Measurements from ENCODE around the gene ABLIM1. TPM values are rescaled to one million over a fixed set of nuclear protein-coding genes. Genes with fewer than 3 reads are reported as not detected.

Gene ABLIM1
- polyA plus RNA-seq, 3 donors, result 0.33 to 0.91 (median 0.57) TPM

DNA sequence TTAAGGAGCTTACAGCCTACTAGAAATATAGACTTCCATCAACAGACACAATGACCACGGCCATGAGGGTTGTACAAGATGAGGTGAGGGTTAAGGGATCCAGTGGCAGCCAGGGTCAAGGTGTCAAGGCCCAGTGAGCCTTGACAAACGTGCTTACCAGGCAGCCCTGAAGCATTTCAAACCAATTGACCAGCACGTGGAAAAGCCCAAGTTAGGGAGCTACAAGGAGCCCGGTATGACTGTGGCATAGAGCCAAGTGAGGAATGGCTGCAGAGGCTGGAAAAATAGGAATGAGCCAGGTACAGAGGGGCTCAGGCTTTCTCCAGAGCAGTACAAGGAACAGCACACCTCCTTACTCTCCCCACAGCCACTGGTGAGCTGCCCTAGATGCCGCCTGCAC lies 266.5 kb downstream of the ABLIM1 start:
- no peak overlapping the region for H3K27ac ChIP-seq (ENCODE audit: low read depth in 1 of 2, low read length in 2 of 2)
- H3K4me2 ChIP-seq (replicated peaks; ENCODE audit: extremely low read depth, low read length, poor library complexity, severe bottlenecking), result no peak overlapping the region
- TF ChIP-seq, protein P1, sequence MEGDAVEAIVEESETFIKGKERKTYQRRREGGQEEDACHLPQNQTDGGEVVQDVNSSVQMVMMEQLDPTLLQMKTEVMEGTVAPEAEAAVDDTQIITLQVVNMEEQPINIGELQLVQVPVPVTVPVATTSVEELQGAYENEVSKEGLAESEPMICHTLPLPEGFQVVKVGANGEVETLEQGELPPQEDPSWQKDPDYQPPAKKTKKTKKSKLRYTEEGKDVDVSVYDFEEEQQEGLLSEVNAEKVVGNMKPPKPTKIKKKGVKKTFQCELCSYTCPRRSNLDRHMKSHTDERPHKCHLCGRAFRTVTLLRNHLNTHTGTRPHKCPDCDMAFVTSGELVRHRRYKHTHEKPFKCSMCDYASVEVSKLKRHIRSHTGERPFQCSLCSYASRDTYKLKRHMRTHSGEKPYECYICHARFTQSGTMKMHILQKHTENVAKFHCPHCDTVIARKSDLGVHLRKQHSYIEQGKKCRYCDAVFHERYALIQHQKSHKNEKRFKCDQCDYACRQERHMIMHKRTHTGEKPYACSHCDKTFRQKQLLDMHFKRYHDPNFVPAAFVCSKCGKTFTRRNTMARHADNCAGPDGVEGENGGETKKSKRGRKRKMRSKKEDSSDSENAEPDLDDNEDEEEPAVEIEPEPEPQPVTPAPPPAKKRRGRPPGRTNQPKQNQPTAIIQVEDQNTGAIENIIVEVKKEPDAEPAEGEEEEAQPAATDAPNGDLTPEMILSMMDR (IDR thresholded peaks at IDR 0.05), result no peak
- H3K4me1 ChIP-seq (ENCODE audit: control insufficient read depth in 1 of 2, insufficient read depth in 2 of 2, low read length in 2 of 2), result no peaks in the 10 kb centered on the region
- no peak overlapping the region for H3K27ac Mint-ChIP-seq
- WGBS (ENCODE audit: insufficient coverage), result 73% methylated on average over 2 of the region's 5 CpGs
- DNase-seq, result no peak
- H2AFZ ChIP-seq (ENCODE audit: insufficient read depth, low read depth, low read length, poor library complexity, severe bottlenecking), result no peak overlapping the region
- H3K9me3 Mint-ChIP-seq, result no peaks in the 10 kb centered on the region
- no peaks in the 10 kb centered on the region for H3K4me1 Mint-ChIP-seq
- no peak overlapping the region for H3K9ac ChIP-seq (ENCODE audit: insufficient read depth, low read length, poor library complexity, severe bottlenecking)
- H4K20me1 ChIP-seq (ENCODE audit: insufficient read depth, low read length), result no peaks in the 10 kb centered on the region
- H3K4me3 ChIP-seq (replicated peaks in 1 of 3; ENCODE audit: low read depth in 2 of 3, low read length in 3 of 3), result no peak overlapping the region
- no peaks in the 10 kb centered on the region for H3K36me3 Mint-ChIP-seq
- no peaks in the 10 kb centered on the region for H3K9me3 ChIP-seq (replicated peaks in 1 of 2; ENCODE audit: control insufficient read depth in 1 of 2, insufficient read depth in 1 of 2, low read length in 2 of 2)
- intact Hi-C loops (cut with micrococcal nuclease), result no loop called here
- no peaks in the 10 kb centered on the region for H3K79me2 ChIP-seq (ENCODE audit: insufficient read depth, low read length)
- no peaks in the 10 kb centered on the region for H3K27me3 ChIP-seq (ENCODE audit: control insufficient read depth in 2 of 2, insufficient read depth in 2 of 2, low read length in 2 of 2)
- H3K4me3 Mint-ChIP-seq, result no peak overlapping the region
- no peaks in the 10 kb centered on the region for H3K36me3 ChIP-seq (replicated peaks in 1 of 2; ENCODE audit: control insufficient read depth in 1 of 2, insufficient read depth in 2 of 2, low read length in 2 of 2)
- peaks cover 7 to 13% (median 9%) of the 10 kb centered on the region in 3 donors for H3K27me3 Mint-ChIP-seq (ENCODE audit: low read depth in 3 of 3)

DNA sequence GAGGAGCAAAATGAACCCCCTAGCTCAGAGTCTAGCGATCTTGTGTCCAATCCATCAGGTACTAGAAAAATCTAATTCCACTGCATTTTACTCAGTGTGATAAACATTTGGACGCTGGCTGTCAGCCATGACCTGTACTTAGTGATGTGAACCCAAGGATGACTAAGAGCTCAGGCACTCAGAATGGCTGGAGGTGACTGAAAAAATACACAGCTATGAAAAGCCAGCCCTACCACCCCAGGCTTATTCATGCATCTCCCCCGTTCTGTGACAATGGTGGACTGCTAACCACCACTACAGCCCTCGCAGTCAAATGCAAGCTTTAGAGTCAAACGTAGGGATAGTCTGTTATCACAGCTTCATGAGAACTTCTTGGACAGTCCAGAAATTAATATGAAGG lies 268.6 kb downstream of the ABLIM1 start:
- no peaks in the 10 kb centered on the region for H3K79me2 ChIP-seq (ENCODE audit: insufficient read depth, low read length)
- no peaks in the 10 kb centered on the region for H3K36me3 Mint-ChIP-seq
- no peaks in the 10 kb centered on the region for H3K4me1 ChIP-seq (ENCODE audit: control insufficient read depth in 1 of 2, insufficient read depth in 2 of 2, low read length in 2 of 2)
- H3K27me3 ChIP-seq (ENCODE audit: control insufficient read depth in 2 of 2, insufficient read depth in 2 of 2, low read length in 2 of 2), result no peaks in the 10 kb centered on the region
- no peak overlapping the region for H3K27ac Mint-ChIP-seq
- H3K4me2 ChIP-seq (replicated peaks; ENCODE audit: extremely low read depth, low read length, poor library complexity, severe bottlenecking), result no peak overlapping the region
- no peak overlapping the region for H3K4me3 Mint-ChIP-seq
- no peaks in the 10 kb centered on the region for H3K9me3 Mint-ChIP-seq
- no peaks in the 10 kb centered on the region for H3K4me1 Mint-ChIP-seq
- no peak overlapping the region for H2AFZ ChIP-seq (ENCODE audit: insufficient read depth, low read depth, low read length, poor library complexity, severe bottlenecking)
- H3K36me3 ChIP-seq (replicated peaks in 1 of 2; ENCODE audit: control insufficient read depth in 1 of 2, insufficient read depth in 2 of 2, low read length in 2 of 2), result no peaks in the 10 kb centered on the region
- DNase-seq, result no peak
- no peaks in the 10 kb centered on the region for H3K9me3 ChIP-seq (replicated peaks in 1 of 2; ENCODE audit: control insufficient read depth in 1 of 2, insufficient read depth in 1 of 2, low read length in 2 of 2)
- H4K20me1 ChIP-seq (ENCODE audit: insufficient read depth, low read length), result no peaks in the 10 kb centered on the region
- H3K27ac ChIP-seq (ENCODE audit: low read depth in 1 of 2, low read length in 2 of 2), result no peak overlapping the region
- TF ChIP-seq, protein P1 (IDR thresholded peaks at IDR 0.05), result no peak
- intact Hi-C loops (cut with micrococcal nuclease), result no loop called here
- H3K27me3 Mint-ChIP-seq (ENCODE audit: low read depth in 3 of 3), result peaks cover 4 to 13% (median 5%) of the 10 kb centered on the region in 3 donors
- H3K9ac ChIP-seq (ENCODE audit: insufficient read depth, low read length, poor library complexity, severe bottlenecking), result no peak overlapping the region
- WGBS (ENCODE audit: insufficient coverage), result 95% methylated on average over 2 of the region's 5 CpGs
- H3K4me3 ChIP-seq (replicated peaks in 1 of 3; ENCODE audit: low read depth in 2 of 3, low read length in 3 of 3), result no peak overlapping the region

Data from CD14-positive monocyte (primary cell).